ENCODE results near the gene ANO1. TPM values are rescaled to one million over a fixed set of nuclear protein-coding genes. Genes with fewer than 3 reads are reported as not detected.

Gene ANO1
- total RNA-seq, 1 donor from 2014 or later: 0.14 TPM

Other genes with a start within 250 kb of the ANO1 start
- gene FADD, start 125.0 kb downstream of the ANO1 start, total RNA-seq: 37.8 and 40.8 TPM in 2 replicates
- gene PPFIA1, start 192.4 kb downstream of the ANO1 start, total RNA-seq: 48.0 and 54.7 TPM in 2 replicates